GM21576 (cell line): Measurements from ENCODE around the gene MIX23.

Experiments used
- ATAC-seq: cut with Tn5 transposase; IDR thresholded peaks from one replicate; pipeline ENCODE4 v1.9.1; 2021; ENCODE audit warnings: mild to moderate bottlenecking, moderate library complexity; ENCODE audit not compliant: unreplicated experiment

MIX23 gene

GRCh38 chr3:122392868-122393844 is 10.1 kb upstream of the MIX23 start:
- no peak for ATAC-seq

- no peak for ATAC-seq
These were observed 8.8 kb upstream of the MIX23 start for GRCh38 chr3:122391681-122392446.

- ATAC-seq: no peak
These were observed 7.6 kb upstream of the MIX23 start for GRCh38 chr3:122390665-122391064.

GRCh38 chr3:122389892-122390291 is 6.9 kb upstream of the MIX23 start:
- no peak for ATAC-seq

GRCh38 chr3:122389197-122389596 is 6.2 kb upstream of the MIX23 start:
- no peak for ATAC-seq

GRCh38 chr3:122387709-122388108 is 4.7 kb upstream of the MIX23 start:
- no peak for ATAC-seq

- peak; percentile 90 for ATAC-seq
These were observed 1.0 kb upstream of the MIX23 start, which contains the start of gene FAM162A for GRCh38 chr3:122383771-122384697. Gene FAM162A, plus strand, starts transcription at chr3:122384182. Its CDS starts 84 bp downstream, at chr3:122384266.

- no peak for ATAC-seq
These were observed 5.1 kb downstream of the MIX23 start for GRCh38 chr3:122377975-122378374.

GRCh38 chr3:122374034-122374433 is 9.0 kb downstream of the MIX23 start:
- ATAC-seq: no peak

GRCh38 chr3:122366379-122366749 is 16.7 kb downstream of the MIX23 start:
- no peak for ATAC-seq

GRCh38 chr3:122365582-122366378 is 17.3 kb downstream of the MIX23 start:
- peak; percentile 68 for ATAC-seq

- peak; percentile 9 for ATAC-seq
These were observed 18.0 kb downstream of the MIX23 start for GRCh38 chr3:122365073-122365472.

GRCh38 chr3:122364490-122364889 is 18.5 kb downstream of the MIX23 start:
- ATAC-seq: no peak

- ATAC-seq: no peak
These were observed 21.0 kb downstream of the MIX23 start for GRCh38 chr3:122362026-122362425.

- no peak for ATAC-seq
These were observed 24.4 kb downstream of the MIX23 start for GRCh38 chr3:122358703-122359032.

GRCh38 chr3:122357828-122358702 is 25.0 kb downstream of the MIX23 start:
- ATAC-seq: no peak

- ATAC-seq: no peak
These were observed 26.6 kb downstream of the MIX23 start for GRCh38 chr3:122356402-122356801.

GRCh38 chr3:122355612-122356011 is 27.4 kb downstream of the MIX23 start:
- ATAC-seq: no peak

- ATAC-seq: no peak
These were observed 29.1 kb downstream of the MIX23 start for GRCh38 chr3:122353893-122354401.
